H9 (cell line): ENCODE measurements around the gene ZCCHC4. TPM values are rescaled to one million over a fixed set of nuclear protein-coding genes. Genes with fewer than 3 reads are reported as not detected.

ENCODE experiments used
- DNase-seq: peaks from one replicate; pipeline ENCODE4 v3.0.0-alpha.2; 2017
- H2AFZ ChIP-seq: one replicate; pipeline ENCODE4 v1.6.1; 2013; ENCODE audit warnings: mild to moderate bottlenecking, low read length, control low read depth, moderate library complexity
- H2AK5ac ChIP-seq: 2 replicates; pipeline ENCODE4 v1.6.1; 2013; ENCODE audit warnings: low read length, control low read depth, mixed read lengths; ENCODE audit not compliant: insufficient read length
- H2BK120ac ChIP-seq: one replicate; pipeline ENCODE4 v1.6.1; 2013; ENCODE audit warnings: low read depth, mild to moderate bottlenecking, low read length, control low read depth, inconsistent platforms; ENCODE audit not compliant: poor library complexity, severe bottlenecking
- H2BK12ac ChIP-seq: 2 replicates; pipeline ENCODE4 v1.6.1; 2013; ENCODE audit warnings: low read length, control low read depth, mixed read lengths, low read depth; ENCODE audit not compliant: insufficient read length
- H2BK15ac ChIP-seq: 2 replicates; pipeline ENCODE4 v1.6.1; 2013; ENCODE audit warnings: low read depth, low read length, control low read depth
- H2BK20ac ChIP-seq: one replicate; pipeline ENCODE4 v1.6.1; 2013; ENCODE audit warnings: low read depth, mild to moderate bottlenecking, low read length, control low read depth, inconsistent platforms; ENCODE audit not compliant: poor library complexity, severe bottlenecking
- H2BK5ac ChIP-seq: 2 replicates; pipeline ENCODE4 v1.6.1; 2013; ENCODE audit warnings: low read length, control low read depth, mixed read lengths; ENCODE audit not compliant: insufficient read length
- H3K14ac ChIP-seq: 2 replicates; pipeline ENCODE4 v1.6.1; 2013; ENCODE audit warnings: low read length, control low read depth; ENCODE audit not compliant: insufficient read depth
- H3K18ac ChIP-seq: 2 replicates; pipeline ENCODE4 v1.6.1; 2013; ENCODE audit warnings: low read depth, mild to moderate bottlenecking, mixed read lengths, low read length, control low read depth; ENCODE audit not compliant: insufficient read length
- H3K23ac ChIP-seq: 2 replicates; pipeline ENCODE4 v1.6.1; 2013; ENCODE audit warnings: low read length, control low read depth, mixed read lengths, low read depth; ENCODE audit not compliant: insufficient read length
- H3K23me2 ChIP-seq: 2 replicates; pipeline ENCODE4 v1.6.1; 2013; ENCODE audit warnings: low read depth, mild to moderate bottlenecking, mixed read lengths, low read length, control low read depth; ENCODE audit not compliant: insufficient read length, poor library complexity, severe bottlenecking
- H3K27ac ChIP-seq: 2 replicates; pipeline ENCODE4 v1.5.1; 2013; ENCODE audit warnings: low read length, control low read depth, mixed read lengths, low read depth; ENCODE audit not compliant: insufficient read length
- H3K27me3 ChIP-seq: 2 replicates; pipeline ENCODE4 v1.6.1; 2013; ENCODE audit warnings: low read length, control low read depth, inconsistent platforms; ENCODE audit not compliant: insufficient read depth
- H3K4ac ChIP-seq: 2 replicates; pipeline ENCODE4 v1.6.1; 2013; ENCODE audit warnings: low read depth, mild to moderate bottlenecking, control low read depth, inconsistent platforms, low read length, moderate library complexity
- H3K4me1 ChIP-seq: 2 replicates; pipeline ENCODE4 v1.6.1; 2013; ENCODE audit warnings: low read length, control low read depth, inconsistent platforms; ENCODE audit not compliant: insufficient read depth
- H3K4me2 ChIP-seq: 2 replicates; pipeline ENCODE4 v1.6.1; 2013; ENCODE audit warnings: low read length, control low read depth, mixed read lengths; ENCODE audit not compliant: insufficient read length, insufficient read depth
- H3K56ac ChIP-seq: 2 replicates; pipeline ENCODE4 v1.6.1; 2013; ENCODE audit warnings: low read depth, mild to moderate bottlenecking, mixed read lengths, low read length, control low read depth; ENCODE audit not compliant: insufficient read length
- H3K79me1 ChIP-seq: 2 replicates; pipeline ENCODE4 v1.6.1; 2013; ENCODE audit warnings: low read depth, mild to moderate bottlenecking, moderate library complexity, low read length, control low read depth, inconsistent platforms; ENCODE audit not compliant: insufficient read depth, poor library complexity, severe bottlenecking
- H3K79me2 ChIP-seq: 2 replicates; pipeline ENCODE4 v1.6.1; 2013; ENCODE audit warnings: low read length, control low read depth, inconsistent platforms; ENCODE audit not compliant: insufficient read depth
- H3K9ac ChIP-seq: 2 replicates; pipeline ENCODE4 v1.6.1; 2013; ENCODE audit warnings: low read length, control low read depth, mixed read lengths; ENCODE audit not compliant: insufficient read length; ENCODE audit errors: extremely low read depth
- H3K9me3 ChIP-seq: one replicate; pipeline ENCODE4 v1.6.1; 2013; ENCODE audit warnings: low read depth, low read length, inconsistent platforms; ENCODE audit not compliant: control insufficient read depth
- H3T11ph ChIP-seq: one replicate; pipeline ENCODE4 v1.6.1; 2013; ENCODE audit warnings: mild to moderate bottlenecking, low read length, control low read depth, inconsistent platforms
- H4K20me1 ChIP-seq: one replicate; pipeline ENCODE4 v1.6.1; 2013; ENCODE audit not compliant: control insufficient read depth, insufficient read length, insufficient read depth
- H4K5ac ChIP-seq: 2 replicates; pipeline ENCODE4 v1.6.1; 2013; ENCODE audit warnings: low read depth, mild to moderate bottlenecking, mixed read lengths, low read length, control low read depth; ENCODE audit not compliant: insufficient read length
- H4K8ac ChIP-seq: replicated peaks from 2 replicates; pipeline ENCODE4 v1.6.1; 2013; ENCODE audit warnings: low read length, control low read depth, mixed read lengths, low read depth; ENCODE audit not compliant: insufficient read length
- H4K91ac ChIP-seq: 2 replicates; pipeline ENCODE4 v1.6.1; 2013; ENCODE audit warnings: low read depth, mild to moderate bottlenecking, moderate library complexity, mixed read lengths, low read length, control low read depth; ENCODE audit not compliant: insufficient read length
- H3K27ac Mint-ChIP-seq, 3 experiments: 2 replicates in 2 of 3; 3 replicates in 1 of 3; pipeline ENCODE4 v1.8.0; 2020 to 2021; ENCODE audit warnings: mixed read lengths in 3 of 3, mild to moderate bottlenecking in 1 of 3, moderate library complexity in 1 of 3
- H3K27me3 Mint-ChIP-seq: 2 replicates; pipeline ENCODE4 v1.8.0; 2021; ENCODE audit warnings: low read depth, mild to moderate bottlenecking, moderate library complexity, mixed read lengths
- H3K36me3 Mint-ChIP-seq, 3 experiments: 2 replicates in 2 of 3; 3 replicates in 1 of 3; pipeline ENCODE4 v1.8.0; 2020 to 2021; ENCODE audit warnings: low read depth in 3 of 3, mixed read lengths in 3 of 3; ENCODE audit not compliant: insufficient read depth in 1 of 3
- H3K4me1 Mint-ChIP-seq, 2 experiments: 2 replicates each; pipeline ENCODE4 v1.8.0; 2020; ENCODE audit warnings: mixed read lengths in 2 of 2
- H3K4me3 Mint-ChIP-seq, 2 experiments: 2 replicates in 1 of 2; 3 replicates in 1 of 2; pipeline ENCODE4 v1.8.0; 2020 to 2021; ENCODE audit warnings: mild to moderate bottlenecking in 2 of 2, mixed read lengths in 2 of 2, moderate library complexity in 1 of 2
- H3K9me3 Mint-ChIP-seq, 2 experiments: 2 replicates in 1 of 2; 3 replicates in 1 of 2; pipeline ENCODE4 v1.8.0; 2020; ENCODE audit warnings: mild to moderate bottlenecking in 2 of 2, mixed read lengths in 2 of 2, moderate library complexity in 1 of 2
- CTCF ChIP-seq: fragments of 200-600 bp; sonication (generic); conservative IDR thresholded peaks from 3 replicates; pipeline ENCODE4 v1.8.0; 2021; ENCODE audit warnings: antibody characterized with exemption, mild to moderate bottlenecking
- WGBS: extraction: QIAGEN DNeasy Blood & Tissue Kit; methylation state at CpG from one replicate; pipeline ENCODE4 v1.1.7; 2013; ENCODE audit warnings: missing lambda C conversion rate, low lambda C conversion rate, mixed read lengths; ENCODE audit not compliant: insufficient read length; ENCODE audit errors: extremely low coverage; 5-methylcytosine and 5-hydroxymethylcytosine counted together
- total RNA-seq: library from RNA; stranded (reverse); gene quantifications from 2 replicates; pipeline ENCODE4 v1.2.1, GENCODE V29; 2021

The ZCCHC4 gene
- total RNA-seq, 1 experiment from 2014 or later: 6.8 TPM

GRCh38 chr4:25308761-25309160 lies 3.8 kb upstream of the ZCCHC4 start:
- Histone ChIP-seq H3K4ac (no peak overlapping the region), H2BK15ac (no peak overlapping the region), H3K4me1 (no peaks in the 10 kb centered on the region), H2AFZ (no peak overlapping the region), H3K79me1 (no peaks in the 10 kb centered on the region), H3K4me2 (no peak overlapping the region), H2AK5ac (no peak overlapping the region), H2BK12ac (no peak overlapping the region), H3T11ph (no peak overlapping the region), H3K14ac (no peak overlapping the region), H2BK5ac (no peak overlapping the region), H3K23ac (no peak overlapping the region), H4K20me1 (no peaks in the 10 kb centered on the region), H3K18ac (no peak overlapping the region), H3K9ac (no peak overlapping the region), H3K9me3 (no peaks in the 10 kb centered on the region), H3K56ac (no peak overlapping the region), H4K8ac (no peak overlapping the region), H4K91ac (no peak overlapping the region), H3K23me2 (no peaks in the 10 kb centered on the region), H3K79me2 (no peaks in the 10 kb centered on the region), H4K5ac (no peak overlapping the region), H3K27ac (no peak overlapping the region), H3K27me3 (no peaks in the 10 kb centered on the region), H2BK120ac (no peak overlapping the region), H2BK20ac (no peak overlapping the region)
- peaks cover 6 to 8% of the 10 kb centered on the region in 2 experiments for H3K4me1 Mint-ChIP-seq
- H3K27ac Mint-ChIP-seq: no peak overlapping the region
- H3K4me3 Mint-ChIP-seq: no peak overlapping the region
- DNase-seq: no peak
- peaks cover 3% of the 10 kb centered on the region for H3K27me3 Mint-ChIP-seq
- TF ChIP-seq CTCF: no peak
- WGBS: no CpG with 5 or more reads among the region's 7 CpGs
- H3K9me3 Mint-ChIP-seq: peaks cover 0 to 4% of the 10 kb centered on the region in 2 experiments; a peak in 2 of 5 replicates
- H3K36me3 Mint-ChIP-seq: no peaks in the 10 kb centered on the region
